GM21619 (cell line): ENCODE data around the gene LHPP.

Experiments used
- ATAC-seq: cut with Tn5 transposase; IDR thresholded peaks from one replicate; pipeline ENCODE4 v1.9.1; 2021; ENCODE audit not compliant: unreplicated experiment

The LHPP gene

GRCh38 chr10:124552691-124553276 is 91.2 kb downstream of the LHPP start:
- no peak for ATAC-seq

DNA sequence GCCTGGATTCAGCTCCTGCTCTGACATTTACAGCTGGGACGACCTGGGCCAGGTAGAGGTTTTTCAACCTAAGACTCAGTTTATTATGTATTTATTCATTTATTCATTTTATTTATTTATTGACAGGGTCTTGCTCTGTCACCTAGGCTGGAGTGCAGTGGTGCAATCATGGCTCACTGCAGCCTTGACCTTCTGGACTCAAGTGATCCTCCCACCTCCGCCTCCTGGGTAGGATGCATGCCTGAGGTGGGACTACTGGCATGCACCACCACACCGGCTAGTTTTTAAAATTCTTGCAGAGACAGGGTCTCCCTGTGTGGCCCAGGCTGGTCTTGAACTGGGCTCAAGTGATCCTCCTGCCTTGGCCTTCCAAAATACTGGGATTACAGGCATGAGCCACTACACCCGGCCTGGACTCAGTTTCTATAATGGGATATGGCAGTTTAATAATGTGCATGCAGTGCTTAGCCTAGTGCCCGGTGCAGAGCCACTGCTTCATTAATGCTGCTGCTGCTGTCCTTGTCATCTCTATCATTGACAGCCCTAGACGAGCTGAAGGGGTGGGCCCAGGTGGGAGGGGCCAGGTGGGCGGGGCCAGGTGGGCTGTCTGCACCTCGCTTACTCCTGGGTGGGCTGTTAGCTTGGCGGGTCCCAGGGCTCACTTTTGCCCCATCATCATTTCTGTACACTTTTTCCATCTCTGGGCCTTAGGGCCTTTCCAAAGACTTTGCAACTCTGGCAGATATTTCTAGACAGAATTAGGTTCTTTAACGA is 92.6 kb downstream of the LHPP start:
- ATAC-seq: no peak

DNA sequence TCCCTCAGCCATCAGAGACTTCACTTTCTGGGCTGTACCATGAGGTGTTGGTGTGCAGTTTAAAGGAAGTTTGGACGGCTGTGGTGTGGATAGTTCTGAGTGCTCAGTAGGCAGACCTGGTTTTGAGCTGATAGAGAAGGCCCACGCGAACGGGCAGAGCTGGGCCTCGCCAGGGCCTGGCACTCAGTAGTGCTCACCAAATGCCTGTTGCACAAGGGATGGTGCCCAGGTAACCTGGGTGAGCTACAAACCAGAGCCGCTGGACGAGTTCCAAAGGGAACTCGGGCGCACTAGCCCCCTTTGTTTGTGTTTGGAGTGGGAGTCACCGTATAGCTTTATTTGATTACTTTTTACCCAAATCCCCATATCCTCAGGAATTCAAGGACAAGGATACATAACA is 95.5 kb downstream of the LHPP start:
- no peak for ATAC-seq

DNA sequence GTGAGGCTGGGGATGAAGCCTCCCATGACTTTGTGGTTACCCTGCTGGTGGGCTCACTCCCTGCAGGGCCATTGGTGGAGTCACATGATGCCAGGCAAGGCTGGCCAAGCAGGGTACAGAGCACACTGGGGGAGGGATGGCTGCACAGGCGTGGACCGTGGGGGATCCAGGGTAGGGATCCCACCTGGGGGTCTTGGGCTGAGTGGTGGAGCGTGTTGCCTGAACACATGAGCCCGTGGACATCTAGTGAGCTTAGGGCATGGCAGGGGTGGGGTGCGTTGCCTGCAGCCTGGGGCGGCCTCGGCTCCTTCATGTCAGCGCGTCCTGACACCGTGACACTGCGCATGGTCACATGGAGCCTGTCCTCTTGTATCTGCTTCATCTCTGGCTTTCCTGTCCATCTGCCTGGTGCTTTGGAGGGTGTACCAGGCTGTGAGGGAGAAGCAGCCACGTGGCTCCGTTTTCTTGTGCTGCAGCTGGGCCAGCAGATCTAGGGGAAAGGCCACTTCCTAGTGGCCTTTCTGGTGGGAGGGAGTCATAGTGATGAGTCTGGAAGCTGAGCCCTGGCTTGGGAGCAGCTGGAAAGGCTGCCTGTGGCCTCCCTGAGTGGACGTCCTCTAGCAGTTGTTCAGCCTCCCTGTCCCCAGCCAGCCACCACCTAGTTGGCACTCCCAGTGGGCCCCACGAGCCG is 96.2 kb downstream of the LHPP start:
- ATAC-seq: no peak

GRCh38 chr10:124558339-124559321 is 97.0 kb downstream of the LHPP start:
- ATAC-seq: no peak

DNA sequence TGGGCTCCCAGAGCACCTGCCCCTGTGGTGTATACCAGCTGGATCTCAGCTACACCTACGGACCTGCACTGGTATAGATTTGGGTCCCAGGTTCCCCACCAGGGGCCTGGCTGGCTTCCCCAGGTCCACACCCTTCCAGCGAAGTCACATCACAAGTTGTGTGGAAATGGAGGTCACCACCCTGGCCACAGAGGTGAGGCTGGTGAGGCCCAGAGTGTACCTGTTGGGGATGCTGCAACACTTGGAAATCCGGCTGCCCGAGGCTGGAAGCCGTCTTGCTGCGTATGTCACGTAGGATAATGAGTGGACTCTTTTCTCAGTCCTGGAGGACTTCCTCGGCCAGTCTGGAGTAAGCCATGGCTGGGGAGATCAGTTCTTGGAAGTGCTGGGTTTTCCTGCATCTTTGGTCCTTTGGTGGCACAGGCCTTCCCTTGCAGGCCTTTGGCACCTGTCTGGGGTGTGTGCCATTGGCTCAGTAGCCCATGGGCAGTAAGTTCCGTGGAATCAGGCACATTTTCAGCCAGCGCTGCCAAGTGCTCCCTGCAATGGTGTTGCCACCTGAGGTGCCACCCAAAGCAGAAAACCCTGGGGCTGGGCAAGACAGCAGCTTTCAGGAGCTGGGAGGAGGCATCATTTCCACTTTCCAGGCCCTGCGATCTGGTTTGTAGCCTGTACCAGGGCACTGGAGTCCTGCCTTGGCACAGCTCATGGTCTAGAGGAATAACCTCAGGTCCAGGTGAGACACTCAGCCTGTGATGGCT is 97.9 kb downstream of the LHPP start:
- no peak for ATAC-seq

DNA sequence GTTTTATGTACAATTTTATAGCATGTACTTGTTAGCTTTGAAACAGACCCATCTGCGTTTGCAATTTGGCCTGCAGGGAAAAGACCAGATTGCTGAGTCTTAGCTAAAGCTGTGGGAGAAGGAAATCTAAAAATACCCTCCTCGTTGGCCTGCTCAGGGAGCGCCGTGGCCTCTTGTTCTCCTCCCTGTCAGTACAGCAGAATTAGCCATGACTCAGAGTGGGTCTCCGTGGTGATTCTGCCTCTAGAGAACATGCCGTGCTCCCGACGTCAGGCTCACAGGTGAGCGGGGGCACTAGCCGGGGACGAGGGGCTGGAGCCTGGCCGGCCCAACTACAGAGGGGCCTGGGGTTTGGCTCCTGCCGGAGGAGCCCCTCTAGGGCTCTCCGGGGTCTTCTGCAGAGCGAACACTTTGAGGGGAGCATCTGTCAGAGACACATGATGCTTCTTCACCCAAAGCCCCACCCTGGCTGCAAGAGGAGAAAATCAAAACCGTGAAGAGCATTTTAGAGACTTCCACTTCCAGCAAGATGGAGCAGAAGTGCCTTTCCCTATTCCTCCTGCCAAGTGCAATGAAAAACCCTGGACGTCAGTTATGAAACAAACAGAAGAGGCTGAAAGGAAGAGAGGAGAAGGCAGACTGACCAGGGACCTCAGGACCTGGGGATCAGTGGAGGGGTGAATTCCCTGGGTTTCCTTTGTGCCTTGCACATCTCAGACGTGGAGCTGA is 98.9 kb downstream of the LHPP start:
- no peak for ATAC-seq

- ATAC-seq: no peak
These were observed 99.6 kb downstream of the LHPP start for GRCh38 chr10:124561206-124561605.

- no peak for ATAC-seq
These were observed 100.9 kb downstream of the LHPP start for GRCh38 chr10:124562425-124563060.

DNA sequence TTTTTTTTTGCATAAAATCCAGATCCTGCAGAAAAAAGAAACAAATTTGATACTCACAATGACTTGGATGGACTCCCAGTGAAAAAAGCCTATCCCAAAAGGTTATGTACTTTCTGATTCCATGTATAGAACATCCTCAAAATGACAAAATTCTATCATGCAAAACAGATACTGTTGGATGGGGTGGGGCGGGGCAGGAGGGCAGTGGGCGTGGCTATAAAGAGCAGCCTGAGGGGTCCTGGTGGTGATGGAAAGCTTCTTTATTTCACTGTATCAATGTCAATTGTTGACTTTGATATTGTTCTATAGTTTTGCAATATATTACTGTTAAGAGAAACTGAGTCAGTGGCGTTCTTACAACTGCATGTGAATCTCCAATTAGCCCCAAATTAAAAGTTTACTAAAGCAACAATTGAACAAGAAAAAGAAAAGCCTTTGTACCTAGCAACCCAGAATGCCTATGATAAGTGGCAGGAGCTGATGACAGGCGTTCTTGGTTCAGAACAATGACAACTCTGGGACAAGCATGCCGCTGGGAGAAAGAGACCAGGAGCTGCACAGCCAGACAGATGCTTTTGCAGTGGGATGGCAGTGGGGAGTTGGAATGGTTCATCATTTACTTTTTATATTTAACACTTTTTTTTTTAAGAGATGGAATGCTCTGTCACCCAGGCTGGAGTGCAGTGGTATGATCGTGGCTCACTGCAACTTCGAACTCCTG is 101.9 kb downstream of the LHPP start:
- no peak for ATAC-seq

DNA sequence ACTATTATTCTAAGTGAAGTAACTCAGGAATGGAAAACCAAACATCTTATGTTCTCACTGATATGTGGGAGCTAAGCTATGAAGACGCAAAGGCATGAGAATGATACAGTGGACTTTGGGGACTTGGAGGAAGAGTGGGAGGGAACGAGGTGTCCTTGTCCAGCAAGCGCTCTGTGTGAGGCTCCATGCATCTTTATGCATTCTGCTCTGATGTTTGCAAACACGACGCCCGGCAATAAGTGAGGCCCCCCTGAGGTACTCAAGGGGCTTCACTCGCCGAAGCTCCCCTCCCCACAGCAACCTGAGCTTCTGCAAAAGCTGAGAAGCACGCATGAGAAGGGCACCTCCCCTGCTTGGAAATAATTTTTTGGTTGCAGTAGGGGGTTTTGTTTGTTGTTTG is 103.3 kb downstream of the LHPP start:
- ATAC-seq: no peak

GRCh38 chr10:124565565-124566221 is 104.1 kb downstream of the LHPP start:
- ATAC-seq: no peak

- no peak for ATAC-seq
These were observed 104.7 kb downstream of the LHPP start for GRCh38 chr10:124566222-124566888.

- ATAC-seq: no peak
These were observed 105.6 kb downstream of the LHPP start for GRCh38 chr10:124566981-124567835.

- no peak for ATAC-seq
These were observed 106.7 kb downstream of the LHPP start for GRCh38 chr10:124568339-124568738.

- ATAC-seq: no peak
These were observed 107.4 kb downstream of the LHPP start for GRCh38 chr10:124568848-124569622.
